Small intestine (tissue), 7 donors: Measurements from ENCODE around the gene FAM72D. TPM values are rescaled to one million over a fixed set of nuclear protein-coding genes. Genes with fewer than 3 reads are reported as not detected.
"Not testable (repeated sequence)": the region's sequence is repeated elsewhere in the genome, so short reads cannot be mapped to it uniquely, and the experiment has no call there.

Experiments
- DNase-seq, 2 donors: peaks; one replicate each; pipeline versions ENCODE4 v3.0.0 to v3.0.0-alpha.2; 2013
- FAIRE-seq: peaks from 2 replicates; lab custom pipeline; 2012; peaks lifted over from hg19 to GRCh38; lab: Jason Lieb, UNC
- H3K27ac ChIP-seq, 3 donors: one replicate each; pipeline ENCODE4 v1.5.1; 2013; ENCODE audit warnings: low read length in 2 of 3, mild to moderate bottlenecking in 2 of 3, control low read depth in 1 of 3, inconsistent platforms in 1 of 3, low read depth in 1 of 3, moderate library complexity in 1 of 3
- H3K27me3 ChIP-seq, 3 donors: one replicate each; pipeline ENCODE4 v1.6.1; 2013; ENCODE audit warnings: low read length in 3 of 3, inconsistent platforms in 1 of 3; ENCODE audit not compliant: control insufficient read depth in 3 of 3, insufficient read depth in 3 of 3
- H3K36me3 ChIP-seq, 3 donors: one replicate each; pipeline ENCODE4 v1.6.1; 2013; ENCODE audit warnings: low read length in 3 of 3, inconsistent platforms in 1 of 3, low read depth in 1 of 3, mild to moderate bottlenecking in 1 of 3, moderate library complexity in 1 of 3; ENCODE audit not compliant: control insufficient read depth in 3 of 3, insufficient read depth in 2 of 3
- H3K4me1 ChIP-seq, 3 donors: one replicate each; pipeline ENCODE4 v1.6.1; 2013; ENCODE audit warnings: low read length in 2 of 3, inconsistent platforms in 1 of 3, low read depth in 1 of 3, mild to moderate bottlenecking in 1 of 3, moderate library complexity in 1 of 3; ENCODE audit not compliant: control insufficient read depth in 3 of 3, insufficient read depth in 2 of 3
- H3K4me3 ChIP-seq, 3 donors: one replicate each; pipeline ENCODE4 v1.5.1; 2013; ENCODE audit warnings: low read length in 3 of 3, control low read depth in 1 of 3, inconsistent platforms in 1 of 3, low read depth in 1 of 3, mild to moderate bottlenecking in 1 of 3, moderate library complexity in 1 of 3
- H3K9me3 ChIP-seq, 2 donors: one replicate each; pipeline ENCODE4 v1.6.1; 2013; ENCODE audit warnings: low read depth in 1 of 2, low read length in 1 of 2; ENCODE audit not compliant: control insufficient read depth in 2 of 2, insufficient read depth in 1 of 2
- WGBS, 3 donors: extraction: QIAGEN DNeasy Blood & Tissue Kit; methylation state at CpG; one replicate each; pipeline ENCODE4 v1.1.7; 2013; 5-methylcytosine and 5-hydroxymethylcytosine counted together
- polyA plus RNA-seq, 4 donors: library from polyadenylated mRNA; stranded (reverse) in 3 of 4; unstranded in 1 of 4; fragments of 200-250 nt in 3 of 4; fragments of 120-200 nt in 1 of 4; gene quantifications; one replicate each; pipeline versions ENCODE4 v1.2.1 to v1.2.3, GENCODE V29; 2013
- donor health status: healthy with polysubstance abuse.
- donor health status: control.
- donor health status: control.
- donor health status: Bipolar disorder and iron deficiency.
- donor health status: healthy.

FAM72D gene
- polyA plus RNA-seq, 4 donors: 1.2 to 2.3 TPM; not detected in 2

GRCh38 chr1:145127144-145127543, 31.4 kb downstream of the FAM72D start:
- H3K27me3 ChIP-seq, H3K9me3 ChIP-seq, H3K27ac ChIP-seq, H3K4me1 ChIP-seq, DNase-seq, FAIRE-seq, H3K36me3 ChIP-seq, H3K4me3 ChIP-seq: not testable (repeated sequence)

- FAIRE-seq, H3K27ac ChIP-seq, DNase-seq, H3K4me1 ChIP-seq, H3K9me3 ChIP-seq, H3K36me3 ChIP-seq, H3K27me3 ChIP-seq, H3K4me3 ChIP-seq: not testable (repeated sequence)
- WGBS, 3 donors: 59 to 71% (median 62%) methylated on average over 12 to 13 of the region's 14 CpGs
Observed at GRCh38 chr1:145128697-145129469, 33.1 kb downstream of the FAM72D start.

- not testable (repeated sequence) for FAIRE-seq, H3K27ac ChIP-seq, H3K27me3 ChIP-seq, DNase-seq, H3K36me3 ChIP-seq, H3K9me3 ChIP-seq, H3K4me3 ChIP-seq, H3K4me1 ChIP-seq
- WGBS, 3 donors: no CpG with 5 or more reads among the region's 1 CpG
Observed at GRCh38 chr1:145134476-145134875, 38.7 kb downstream of the FAM72D start.

- no CpG with 5 or more reads among the region's 2 CpGs for WGBS, 3 donors
- not testable (repeated sequence) for FAIRE-seq, H3K36me3 ChIP-seq, H3K4me1 ChIP-seq, H3K27me3 ChIP-seq, H3K9me3 ChIP-seq, H3K4me3 ChIP-seq, H3K27ac ChIP-seq, DNase-seq
Observed at GRCh38 chr1:145140549-145140948, 44.8 kb downstream of the FAM72D start.

- not testable (repeated sequence) for H3K27ac ChIP-seq, H3K27me3 ChIP-seq, H3K9me3 ChIP-seq, DNase-seq, H3K4me1 ChIP-seq, H3K4me3 ChIP-seq, FAIRE-seq, H3K36me3 ChIP-seq
- 20 to 33% methylated on average over 1 of the region's 3 CpGs; no CpG with 5 or more reads in 1 of the 3 donors for WGBS, 3 donors
Observed at GRCh38 chr1:145144264-145144913, 48.6 kb downstream of the FAM72D start.

- not testable (repeated sequence) for H3K4me3 ChIP-seq, DNase-seq, FAIRE-seq, H3K27ac ChIP-seq, H3K36me3 ChIP-seq, H3K9me3 ChIP-seq, H3K4me1 ChIP-seq, H3K27me3 ChIP-seq
- WGBS, 3 donors: 92 to 94% (median 92%) methylated on average over 3 of the region's 4 CpGs
Observed at GRCh38 chr1:145146308-145146707, 50.5 kb downstream of the FAM72D start.

- not testable (repeated sequence) for FAIRE-seq, DNase-seq, H3K36me3 ChIP-seq, H3K27me3 ChIP-seq, H3K9me3 ChIP-seq, H3K27ac ChIP-seq, H3K4me1 ChIP-seq, H3K4me3 ChIP-seq
- 48 to 65% (median 63%) methylated on average over 2 of the region's 4 CpGs for WGBS, 3 donors
Observed at GRCh38 chr1:145147172-145147571, 51.4 kb downstream of the FAM72D start.

GRCh38 chr1:145155421-145155820, 59.6 kb downstream of the FAM72D start:
- H3K36me3 ChIP-seq, FAIRE-seq, H3K4me1 ChIP-seq, DNase-seq, H3K27ac ChIP-seq, H3K4me3 ChIP-seq, H3K27me3 ChIP-seq, H3K9me3 ChIP-seq: not testable (repeated sequence)
- WGBS, 3 donors: no CpG with 5 or more reads among the region's 4 CpGs
